PC-9 (cell line): Measurements from ENCODE around the gene EGFR.

Source experiments
- EZH2 ChIP-seq: fragments of 200-600 bp; sonication (generic); IDR thresholded peaks from 2 replicates; pipeline ENCODE4 v1.8.0; 2017; ENCODE audit warnings: antibody characterized with exemption, low read depth
- TF ChIP-seq, protein P1 (sequence below): fragments of 200-600 bp; sonication (generic); conservative IDR thresholded peaks from 2 replicates; pipeline ENCODE4 v1.6.1; 2017; ENCODE audit warnings: mixed run types, antibody characterized with exemption, mild to moderate bottlenecking, moderate library complexity

DNA sequence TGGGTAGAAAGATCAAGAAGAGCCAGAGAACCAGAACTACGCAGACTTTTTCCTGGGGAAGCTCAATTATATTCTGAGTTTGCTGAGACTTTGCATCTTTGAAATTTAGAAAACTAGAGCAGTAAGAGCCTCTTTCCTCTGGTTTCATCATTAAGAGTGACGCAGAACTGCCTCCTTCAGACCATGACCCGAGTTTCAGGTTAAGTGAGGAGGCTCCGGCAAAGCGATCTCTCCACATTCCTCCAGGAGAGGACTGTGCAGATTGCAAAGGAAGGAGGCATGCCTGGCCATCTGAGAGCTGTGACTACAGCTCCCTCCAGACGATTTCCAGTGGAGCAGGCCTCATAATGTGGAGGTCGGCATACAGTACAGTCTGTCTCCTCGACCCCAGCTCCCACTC is 230.5 kb downstream of the EGFR start:
- TF ChIP-seq, protein P1, sequence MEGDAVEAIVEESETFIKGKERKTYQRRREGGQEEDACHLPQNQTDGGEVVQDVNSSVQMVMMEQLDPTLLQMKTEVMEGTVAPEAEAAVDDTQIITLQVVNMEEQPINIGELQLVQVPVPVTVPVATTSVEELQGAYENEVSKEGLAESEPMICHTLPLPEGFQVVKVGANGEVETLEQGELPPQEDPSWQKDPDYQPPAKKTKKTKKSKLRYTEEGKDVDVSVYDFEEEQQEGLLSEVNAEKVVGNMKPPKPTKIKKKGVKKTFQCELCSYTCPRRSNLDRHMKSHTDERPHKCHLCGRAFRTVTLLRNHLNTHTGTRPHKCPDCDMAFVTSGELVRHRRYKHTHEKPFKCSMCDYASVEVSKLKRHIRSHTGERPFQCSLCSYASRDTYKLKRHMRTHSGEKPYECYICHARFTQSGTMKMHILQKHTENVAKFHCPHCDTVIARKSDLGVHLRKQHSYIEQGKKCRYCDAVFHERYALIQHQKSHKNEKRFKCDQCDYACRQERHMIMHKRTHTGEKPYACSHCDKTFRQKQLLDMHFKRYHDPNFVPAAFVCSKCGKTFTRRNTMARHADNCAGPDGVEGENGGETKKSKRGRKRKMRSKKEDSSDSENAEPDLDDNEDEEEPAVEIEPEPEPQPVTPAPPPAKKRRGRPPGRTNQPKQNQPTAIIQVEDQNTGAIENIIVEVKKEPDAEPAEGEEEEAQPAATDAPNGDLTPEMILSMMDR, result no peak
- TF ChIP-seq EZH2, result no peak
